ENCODE measurements around the gene SATB1.

Gene SATB1

DNA sequence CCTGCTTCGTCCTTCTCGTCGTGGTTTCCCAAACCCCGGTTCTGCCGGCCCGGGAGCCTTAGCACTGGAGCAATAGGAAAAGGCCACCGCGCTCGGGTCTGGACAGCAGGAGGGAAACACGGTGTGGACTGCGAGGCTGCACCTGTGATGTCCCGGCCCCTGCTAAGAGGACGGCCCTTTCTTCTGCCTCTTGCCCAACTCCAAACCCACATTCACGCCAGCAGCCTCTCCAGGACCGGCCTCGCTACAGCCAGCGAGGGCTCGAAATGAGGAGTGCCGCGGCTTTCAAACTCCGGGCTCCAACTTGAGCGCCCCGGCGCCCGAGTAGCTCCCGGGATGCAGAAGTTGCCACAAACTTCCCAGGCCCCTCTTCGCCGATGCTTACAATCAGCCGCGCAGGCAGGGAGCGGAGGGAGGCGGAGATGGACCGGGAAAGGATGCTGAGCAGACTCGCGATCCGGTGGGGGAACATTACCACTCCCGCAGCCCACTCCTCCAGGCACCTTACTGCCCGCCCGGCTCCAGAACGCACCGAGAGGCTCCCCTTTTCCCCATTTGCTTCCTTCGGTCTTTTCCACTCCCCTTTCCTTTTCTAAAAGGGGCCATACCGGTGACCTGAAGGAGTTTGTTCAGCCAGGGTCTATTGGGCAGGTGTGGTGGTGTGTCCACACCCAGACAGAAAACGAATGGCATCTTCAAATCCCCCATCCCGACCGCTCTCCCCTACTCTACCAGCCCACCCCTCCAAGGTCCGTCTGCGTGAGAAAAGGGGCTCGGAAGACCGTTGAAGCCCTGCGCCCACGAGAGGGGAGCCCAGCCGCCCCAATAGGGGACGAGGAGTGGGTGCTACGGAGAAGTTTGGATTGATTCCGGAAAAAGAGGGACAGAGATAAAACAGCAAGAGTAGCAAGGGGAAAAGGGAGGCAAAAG, 18.8 kb upstream of the SATB1 start (continued):
- TF ChIP-seq, protein P1, sequence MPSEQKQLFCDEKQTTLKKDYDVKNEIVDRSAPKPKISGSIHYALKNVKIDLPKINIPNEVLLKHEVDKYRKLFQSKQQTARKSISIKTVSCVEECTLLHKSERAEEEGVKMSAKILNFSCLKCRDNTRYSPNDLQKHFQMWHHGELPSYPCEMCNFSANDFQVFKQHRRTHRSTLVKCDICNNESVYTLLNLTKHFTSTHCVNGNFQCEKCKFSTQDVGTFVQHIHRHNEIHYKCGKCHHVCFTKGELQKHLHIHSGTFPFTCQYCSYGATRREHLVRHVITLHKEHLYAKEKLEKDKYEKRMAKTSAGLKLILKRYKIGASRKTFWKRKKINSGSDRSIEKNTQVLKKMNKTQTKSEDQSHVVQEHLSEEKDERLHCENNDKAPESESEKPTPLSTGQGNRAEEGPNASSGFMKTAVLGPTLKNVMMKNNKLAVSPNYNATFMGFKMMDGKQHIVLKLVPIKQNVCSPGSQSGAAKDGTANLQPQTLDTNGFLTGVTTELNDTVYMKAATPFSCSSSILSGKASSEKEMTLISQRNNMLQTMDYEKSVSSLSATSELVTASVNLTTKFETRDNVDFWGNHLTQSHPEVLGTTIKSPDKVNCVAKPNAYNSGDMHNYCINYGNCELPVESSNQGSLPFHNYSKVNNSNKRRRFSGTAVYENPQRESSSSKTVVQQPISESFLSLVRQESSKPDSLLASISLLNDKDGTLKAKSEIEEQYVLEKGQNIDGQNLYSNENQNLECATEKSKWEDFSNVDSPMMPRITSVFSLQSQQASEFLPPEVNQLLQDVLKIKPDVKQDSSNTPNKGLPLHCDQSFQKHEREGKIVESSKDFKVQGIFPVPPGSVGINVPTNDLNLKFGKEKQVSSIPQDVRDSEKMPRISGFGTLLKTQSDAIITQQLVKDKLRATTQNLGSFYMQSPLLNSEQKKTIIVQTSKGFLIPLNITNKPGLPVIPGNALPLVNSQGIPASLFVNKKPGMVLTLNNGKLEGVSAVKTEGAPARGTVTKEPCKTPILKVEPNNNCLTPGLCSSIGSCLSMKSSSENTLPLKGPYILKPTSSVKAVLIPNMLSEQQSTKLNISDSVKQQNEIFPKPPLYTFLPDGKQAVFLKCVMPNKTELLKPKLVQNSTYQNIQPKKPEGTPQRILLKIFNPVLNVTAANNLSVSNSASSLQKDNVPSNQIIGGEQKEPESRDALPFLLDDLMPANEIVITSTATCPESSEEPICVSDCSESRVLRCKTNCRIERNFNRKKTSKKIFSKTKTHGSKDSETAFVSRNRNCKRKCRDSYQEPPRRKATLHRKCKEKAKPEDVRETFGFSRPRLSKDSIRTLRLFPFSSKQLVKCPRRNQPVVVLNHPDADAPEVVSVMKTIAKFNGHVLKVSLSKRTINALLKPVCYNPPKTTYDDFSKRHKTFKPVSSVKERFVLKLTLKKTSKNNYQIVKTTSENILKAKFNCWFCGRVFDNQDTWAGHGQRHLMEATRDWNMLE (tag by site-specific recombination; conservative IDR thresholded peaks at IDR 0.05; ENCODE audit: low read depth) = no peak
- TF ChIP-seq ZNF600 (tag by site-specific recombination; IDR thresholded peaks at IDR 0.05) (peak; percentile 79), ZNF76 (tag by site-specific recombination; IDR thresholded peaks at IDR 0.05; ENCODE audit: borderline replicate concordance, low read depth) (peak; percentile 87), ZEB2 (tag by site-specific recombination; IDR thresholded peaks at IDR 0.05) (0 out of 2 replicates have a peak, but pooled peaks have one; percentile 57), ZNF366 (tag by site-specific recombination; conservative IDR thresholded peaks at IDR 0.05) (0 out of 2 replicates have a peak, but pooled peaks have one; percentile 48), ZNF398 (tag by site-specific recombination; IDR thresholded peaks at IDR 0.05) (peak; percentile 28), ZNF561 (tag by site-specific recombination; IDR thresholded peaks at IDR 0.05; ENCODE audit: borderline replicate concordance) (0 out of 2 replicates have a peak, but pooled peaks have one; percentile 7), ZNF133 (tag by site-specific recombination; IDR thresholded peaks at IDR 0.05) (0 out of 2 replicates have a peak, but pooled peaks have one; percentile 6), SP7 (tag by site-specific recombination; IDR thresholded peaks at IDR 0.05) (no peak; the same call in 1 of the 2 replicates), ZNF10 (tag by site-specific recombination; IDR thresholded peaks at IDR 0.05) (peak; percentile 77), ZNF488 (tag by site-specific recombination; IDR thresholded peaks at IDR 0.05) (no peak), ZBTB10 (tag by site-specific recombination; IDR thresholded peaks at IDR 0.05) (peak; percentile 45; the same call in 1 of the 2 replicates), ZNF621 (tag by site-specific recombination; IDR thresholded peaks at IDR 0.05) (no peak), ZNF510 (tag by site-specific recombination; IDR thresholded peaks at IDR 0.05; ENCODE audit: insufficient replicate concordance) (no peak), ZNF658 (tag by site-specific recombination; IDR thresholded peaks at IDR 0.05) (no peak)
- TF ChIP-seq, protein P2, sequence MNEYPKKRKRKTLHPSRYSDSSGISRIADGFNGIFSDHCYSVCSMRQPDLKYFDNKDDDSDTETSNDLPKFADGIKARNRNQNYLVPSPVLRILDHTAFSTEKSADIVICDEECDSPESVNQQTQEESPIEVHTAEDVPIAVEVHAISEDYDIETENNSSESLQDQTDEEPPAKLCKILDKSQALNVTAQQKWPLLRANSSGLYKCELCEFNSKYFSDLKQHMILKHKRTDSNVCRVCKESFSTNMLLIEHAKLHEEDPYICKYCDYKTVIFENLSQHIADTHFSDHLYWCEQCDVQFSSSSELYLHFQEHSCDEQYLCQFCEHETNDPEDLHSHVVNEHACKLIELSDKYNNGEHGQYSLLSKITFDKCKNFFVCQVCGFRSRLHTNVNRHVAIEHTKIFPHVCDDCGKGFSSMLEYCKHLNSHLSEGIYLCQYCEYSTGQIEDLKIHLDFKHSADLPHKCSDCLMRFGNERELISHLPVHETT (tag by site-specific recombination; IDR thresholded peaks at IDR 0.05) = 0 out of 2 replicates have a peak, but pooled peaks have one; percentile 45
- TF ChIP-seq, protein P3, sequence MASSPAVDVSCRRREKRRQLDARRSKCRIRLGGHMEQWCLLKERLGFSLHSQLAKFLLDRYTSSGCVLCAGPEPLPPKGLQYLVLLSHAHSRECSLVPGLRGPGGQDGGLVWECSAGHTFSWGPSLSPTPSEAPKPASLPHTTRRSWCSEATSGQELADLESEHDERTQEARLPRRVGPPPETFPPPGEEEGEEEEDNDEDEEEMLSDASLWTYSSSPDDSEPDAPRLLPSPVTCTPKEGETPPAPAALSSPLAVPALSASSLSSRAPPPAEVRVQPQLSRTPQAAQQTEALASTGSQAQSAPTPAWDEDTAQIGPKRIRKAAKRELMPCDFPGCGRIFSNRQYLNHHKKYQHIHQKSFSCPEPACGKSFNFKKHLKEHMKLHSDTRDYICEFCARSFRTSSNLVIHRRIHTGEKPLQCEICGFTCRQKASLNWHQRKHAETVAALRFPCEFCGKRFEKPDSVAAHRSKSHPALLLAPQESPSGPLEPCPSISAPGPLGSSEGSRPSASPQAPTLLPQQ (tag by site-specific recombination; IDR thresholded peaks at IDR 0.05) = peak; percentile 72
- TF ChIP-seq, protein P4, sequence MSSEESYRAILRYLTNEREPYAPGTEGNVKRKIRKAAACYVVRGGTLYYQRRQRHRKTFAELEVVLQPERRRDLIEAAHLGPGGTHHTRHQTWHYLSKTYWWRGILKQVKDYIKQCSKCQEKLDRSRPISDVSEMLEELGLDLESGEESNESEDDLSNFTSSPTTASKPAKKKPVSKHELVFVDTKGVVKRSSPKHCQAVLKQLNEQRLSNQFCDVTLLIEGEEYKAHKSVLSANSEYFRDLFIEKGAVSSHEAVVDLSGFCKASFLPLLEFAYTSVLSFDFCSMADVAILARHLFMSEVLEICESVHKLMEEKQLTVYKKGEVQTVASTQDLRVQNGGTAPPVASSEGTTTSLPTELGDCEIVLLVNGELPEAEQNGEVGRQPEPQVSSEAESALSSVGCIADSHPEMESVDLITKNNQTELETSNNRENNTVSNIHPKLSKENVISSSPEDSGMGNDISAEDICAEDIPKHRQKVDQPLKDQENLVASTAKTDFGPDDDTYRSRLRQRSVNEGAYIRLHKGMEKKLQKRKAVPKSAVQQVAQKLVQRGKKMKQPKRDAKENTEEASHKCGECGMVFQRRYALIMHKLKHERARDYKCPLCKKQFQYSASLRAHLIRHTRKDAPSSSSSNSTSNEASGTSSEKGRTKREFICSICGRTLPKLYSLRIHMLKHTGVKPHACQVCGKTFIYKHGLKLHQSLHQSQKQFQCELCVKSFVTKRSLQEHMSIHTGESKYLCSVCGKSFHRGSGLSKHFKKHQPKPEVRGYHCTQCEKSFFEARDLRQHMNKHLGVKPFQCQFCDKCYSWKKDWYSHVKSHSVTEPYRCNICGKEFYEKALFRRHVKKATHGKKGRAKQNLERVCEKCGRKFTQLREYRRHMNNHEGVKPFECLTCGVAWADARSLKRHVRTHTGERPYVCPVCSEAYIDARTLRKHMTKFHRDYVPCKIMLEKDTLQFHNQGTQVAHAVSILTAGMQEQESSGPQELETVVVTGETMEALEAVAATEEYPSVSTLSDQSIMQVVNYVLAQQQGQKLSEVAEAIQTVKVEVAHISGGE (tag by site-specific recombination; conservative IDR thresholded peaks at IDR 0.05; ENCODE audit: low read depth) = peak; percentile 86
